Stimulated activated CD4-positive, alpha-beta T cell treated with anti-CD3 and anti-CD28 coated beads, Interleukin-4, amount 100 ng/mL, for 1 hour (primary cell): ENCODE measurements around the gene MAP3K7.

Experiments
- DNase-seq: peaks from one replicate; pipeline ENCODE4 v3.0.0-alpha.2; 2020

The MAP3K7 gene

DNA sequence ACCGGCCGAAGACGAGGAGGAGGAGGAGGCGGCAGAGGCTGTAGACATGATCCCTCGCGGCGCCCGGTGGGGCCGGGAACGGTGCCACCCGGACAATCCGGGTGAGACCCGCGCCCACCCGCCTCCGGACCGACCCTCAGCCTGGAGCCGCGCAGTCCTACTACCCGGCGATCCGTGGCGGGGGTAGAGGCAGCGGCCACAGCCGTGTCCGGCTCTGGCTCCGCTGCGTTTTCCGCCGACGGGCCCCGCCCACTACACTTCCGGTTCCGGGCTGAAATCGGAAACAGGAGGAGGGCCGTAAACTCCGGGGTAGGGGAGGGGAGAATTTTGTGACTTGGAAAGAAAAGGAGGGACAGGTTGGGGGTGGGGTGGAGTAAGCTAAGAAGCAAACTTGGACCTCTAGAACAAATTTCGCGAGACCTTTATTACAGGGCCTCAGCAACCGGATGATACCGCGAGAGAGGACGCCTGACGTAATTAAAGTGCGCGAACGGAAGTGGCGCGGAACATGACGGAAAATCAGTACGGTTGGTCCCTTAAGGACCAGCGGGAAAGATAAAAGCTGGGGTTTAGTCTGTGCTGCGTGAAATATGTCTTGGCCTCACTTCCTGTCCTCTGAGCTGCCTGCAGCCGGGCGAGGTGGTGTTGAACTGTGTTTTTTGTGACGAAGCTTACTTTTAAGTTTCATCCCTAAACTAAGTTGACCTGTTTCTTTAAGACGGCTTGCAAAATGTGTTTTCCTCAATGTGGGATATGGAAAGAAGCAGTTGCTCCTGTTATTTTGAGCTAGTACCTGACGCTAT is at the start of gene MAP3K7:
Gene MAP3K7 (minus strand): TSS at position 237 of the 803 bp plus-strand sequence. CDS start 189 bp downstream, at position 48.
- DNase-seq: peak; percentile 91

GRCh38 chr6:90631046-90631445 is 44.2 kb upstream of the MAP3K7 start:
- DNase-seq: no peak

DNA sequence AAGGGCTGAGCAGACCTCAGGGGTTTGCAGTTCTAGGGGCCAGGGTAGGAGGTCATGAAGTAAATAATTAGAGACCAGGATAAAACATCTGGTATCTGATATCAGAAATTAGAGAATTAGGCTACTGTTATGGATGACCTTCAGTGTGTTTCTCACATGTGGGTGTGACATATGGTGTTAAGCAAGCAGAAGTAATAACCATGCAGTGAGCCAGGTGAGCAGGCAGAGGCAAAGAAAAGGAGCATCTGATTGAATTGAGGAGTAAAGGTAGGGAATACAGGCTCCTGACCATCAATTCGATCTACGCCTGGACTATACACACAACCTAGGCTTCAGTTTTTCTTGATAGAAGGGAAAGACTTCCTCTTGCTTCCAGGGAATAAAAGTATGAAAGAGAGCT is 34.7 kb upstream of the MAP3K7 start:
- DNase-seq: no peak

GRCh38 chr6:90619221-90619620 is 32.3 kb upstream of the MAP3K7 start:
- DNase-seq: no peak

- no peak for DNase-seq
Observed at GRCh38 chr6:90612313-90612680, 25.4 kb upstream of the MAP3K7 start.

DNA sequence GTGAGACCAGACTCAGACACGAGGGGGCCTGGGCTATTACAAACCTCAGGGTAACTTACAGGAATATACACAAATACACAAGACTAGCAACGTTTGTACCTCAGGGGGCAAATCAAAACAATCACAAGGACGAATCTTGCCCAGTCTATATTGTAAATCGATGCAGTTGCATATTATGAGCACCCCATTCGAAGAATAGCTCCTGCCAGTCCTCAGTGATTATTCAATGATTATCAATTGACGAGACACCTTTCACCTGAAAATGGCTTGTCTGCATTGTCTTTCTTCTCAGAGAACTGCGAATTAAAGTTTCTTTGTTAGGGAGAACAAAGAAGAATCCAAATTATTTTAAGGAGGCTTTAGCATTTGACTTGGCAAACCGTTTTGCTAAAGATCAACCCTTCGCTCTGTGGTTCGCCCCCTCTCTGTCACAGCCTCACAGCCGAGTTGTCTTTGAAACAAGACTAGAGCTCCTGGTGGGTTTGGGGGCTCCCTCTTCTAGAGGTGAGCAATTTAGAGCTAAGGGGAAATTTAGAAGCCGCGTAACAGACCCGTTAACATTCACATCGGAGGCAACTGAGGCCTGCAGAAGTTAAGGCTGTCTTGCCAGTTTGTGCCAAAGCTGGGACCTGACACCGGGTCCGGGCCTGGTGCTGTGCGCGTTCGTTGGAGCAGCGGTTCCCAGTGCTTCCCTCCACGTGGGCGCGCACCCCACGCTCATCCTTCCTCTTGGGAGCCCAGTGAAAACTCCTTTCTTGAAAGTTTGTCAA is 24.9 kb upstream of the MAP3K7 start:
- DNase-seq: no peak

- peak; percentile 25 for DNase-seq
Observed at GRCh38 chr6:90610751-90611542, 24.1 kb upstream of the MAP3K7 start.

GRCh38 chr6:90610301-90610750 is 23.5 kb upstream of the MAP3K7 start:
- no peak for DNase-seq

- DNase-seq: no peak
Observed at GRCh38 chr6:90605749-90606340, 19.0 kb upstream of the MAP3K7 start.

- no peak for DNase-seq
Observed at GRCh38 chr6:90604546-90604945, 17.7 kb upstream of the MAP3K7 start.

DNA sequence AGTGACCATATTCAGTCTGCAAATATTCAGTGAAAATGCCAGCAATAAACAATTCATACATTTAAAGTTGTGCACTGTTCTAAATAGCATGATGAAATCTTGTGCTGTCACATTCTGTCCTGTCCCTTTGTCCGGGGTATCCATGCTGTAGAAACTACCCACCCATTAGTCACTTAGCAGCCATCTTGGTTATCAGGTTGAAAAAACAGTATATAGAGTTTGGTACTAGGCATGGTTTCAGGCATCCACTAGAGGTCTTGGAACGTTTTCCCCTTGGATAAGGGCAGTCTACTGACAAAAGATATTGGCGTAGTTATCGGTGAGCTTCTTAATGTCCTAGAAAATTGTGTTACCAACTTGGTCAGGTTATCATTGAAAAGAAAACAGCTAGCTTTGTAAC is 12.3 kb upstream of the MAP3K7 start:
- no peak for DNase-seq

- DNase-seq: no peak
Observed at GRCh38 chr6:90598192-90598951, 11.5 kb upstream of the MAP3K7 start.

- DNase-seq: no peak
Observed at GRCh38 chr6:90596967-90597539, 10.2 kb upstream of the MAP3K7 start.

DNA sequence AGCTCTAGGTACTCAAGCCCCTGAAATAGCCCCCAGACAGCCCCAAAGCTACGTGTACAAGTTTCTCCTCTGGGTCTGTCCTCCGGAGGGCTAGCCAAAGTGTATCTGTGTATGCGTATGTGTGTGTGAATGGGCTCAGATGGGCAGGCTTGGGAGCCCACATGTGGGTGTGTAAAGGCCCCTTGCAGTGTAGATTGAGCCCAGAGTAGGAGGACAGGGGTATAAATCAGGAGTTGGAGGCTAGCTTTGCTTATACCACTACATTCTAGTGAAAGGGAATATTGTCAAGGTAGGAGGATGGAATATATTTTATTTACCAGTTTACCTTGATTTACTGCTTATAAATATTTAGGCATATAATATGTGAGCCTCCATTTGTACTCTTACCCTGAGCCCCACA is 9.0 kb upstream of the MAP3K7 start:
- DNase-seq: no peak

GRCh38 chr6:90586546-90586835 is 381 bp downstream of the MAP3K7 start:
- peak; percentile 40 for DNase-seq

- no peak for DNase-seq
Observed at GRCh38 chr6:90584636-90585255, 2.1 kb downstream of the MAP3K7 start.

- no peak for DNase-seq
Observed at GRCh38 chr6:90583836-90584481, 2.9 kb downstream of the MAP3K7 start.

- DNase-seq: no peak
Observed at GRCh38 chr6:90583179-90583835, 3.6 kb downstream of the MAP3K7 start.

DNA sequence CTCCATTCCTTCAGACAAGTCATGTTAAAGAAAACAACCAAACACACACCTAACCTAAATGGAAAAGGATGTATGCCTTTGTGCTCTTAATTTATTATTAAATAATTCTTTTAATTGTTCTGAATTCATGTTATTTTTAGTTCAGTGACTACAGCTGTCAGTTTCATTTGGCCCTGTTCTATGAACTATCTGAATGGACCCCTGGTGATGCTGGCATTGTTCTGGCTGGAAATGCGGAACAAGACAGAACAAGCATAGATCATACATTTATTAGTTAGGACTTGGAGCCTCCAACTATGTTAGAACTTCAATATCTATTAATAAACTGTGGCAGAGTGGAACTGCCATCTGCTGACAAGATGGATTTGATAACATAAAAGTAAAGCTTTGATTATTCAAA is 5.7 kb downstream of the MAP3K7 start:
- DNase-seq: no peak

DNA sequence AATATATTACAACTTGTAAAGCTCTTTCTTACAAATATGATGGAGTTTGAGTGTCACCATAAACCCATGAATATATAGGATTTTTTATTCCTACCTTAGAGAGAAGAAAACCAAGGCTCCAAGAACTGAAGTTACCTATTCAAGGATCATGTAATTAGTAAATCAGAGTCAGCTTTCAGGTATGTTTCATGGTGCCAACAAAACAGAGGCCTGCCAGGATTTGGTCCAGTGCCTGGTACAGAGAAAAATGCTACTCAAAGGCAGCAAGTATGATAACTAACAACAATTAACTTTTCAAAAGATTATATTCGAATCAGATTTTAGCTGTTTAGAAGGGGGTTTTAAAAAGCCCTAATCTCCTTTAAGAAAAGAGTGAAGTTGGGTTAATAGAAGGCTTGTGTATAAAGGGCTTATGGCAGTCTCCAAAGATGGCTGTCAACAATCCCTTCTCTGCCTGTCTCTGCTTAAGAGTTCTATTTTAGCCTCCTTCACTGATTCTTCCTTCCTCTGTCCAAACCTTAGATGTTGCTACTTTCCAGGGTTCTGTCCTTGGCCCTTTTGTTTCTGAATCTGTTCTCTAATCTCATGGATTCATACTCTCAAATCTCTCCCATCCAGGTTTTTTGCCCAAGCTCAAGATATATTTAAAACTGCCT is 7.8 kb downstream of the MAP3K7 start:
- DNase-seq: no peak
